ENCODE measurements around the gene ABCG1.

DNA sequence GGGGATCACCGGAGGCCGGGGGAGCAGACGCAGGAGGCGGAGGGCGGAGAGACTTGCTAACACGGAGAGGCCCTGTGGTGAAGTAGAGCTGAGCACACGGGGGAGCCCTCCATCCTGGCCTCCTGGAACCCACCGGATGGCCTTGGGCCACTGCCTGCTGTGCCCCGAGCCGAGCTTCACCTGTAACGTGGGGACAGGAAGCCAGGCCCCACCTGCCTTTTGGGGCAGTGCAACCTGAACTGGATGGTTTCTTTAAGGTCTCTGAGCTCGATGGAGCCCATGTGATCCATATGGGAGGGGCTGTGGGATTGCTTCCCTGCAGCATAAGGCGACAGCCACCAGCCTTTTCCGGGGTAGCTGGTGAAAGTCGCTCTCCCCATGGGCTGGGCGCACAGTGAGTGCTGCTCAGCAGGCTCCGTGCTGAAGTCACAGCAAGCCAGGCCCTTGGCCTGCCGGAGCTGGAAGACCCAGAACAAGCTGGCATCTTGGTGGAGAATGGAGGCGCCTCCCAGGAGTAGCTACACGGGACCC lies 60.5 kb downstream of the ABCG1 start:
- TF ChIP-seq POLR2A (IDR thresholded peaks at IDR 0.05; ENCODE audit: low read length): no peak
- no peak for TF ChIP-seq GATA1 (IDR thresholded peaks at IDR 0.05; ENCODE audit: low read depth, low read length)
